Esophagus squamous epithelium (tissue), 4 donors: Measurements from ENCODE around the gene SRGAP1.

ENCODE experiments used
- CTCF ChIP-seq, 6 experiments: fragments of 450-650 bp in 4 of 6; fragments of 200-600 bp in 2 of 6; sonication (generic) in 2 of 6; IDR thresholded peaks; one replicate each; pipeline ENCODE4 v1.5.1; 2016 to 2019; ENCODE audit warnings: antibody characterized with exemption in 6 of 6, mild to moderate bottlenecking in 4 of 6, moderate library complexity in 4 of 6
- POLR2A ChIP-seq, 4 donors: fragments of 450-650 bp; IDR thresholded peaks; one replicate each; pipeline ENCODE4 v1.6.1; 2017; ENCODE audit warnings: antibody characterized with exemption in 4 of 4, mild to moderate bottlenecking in 4 of 4, moderate library complexity in 3 of 4

DNA sequence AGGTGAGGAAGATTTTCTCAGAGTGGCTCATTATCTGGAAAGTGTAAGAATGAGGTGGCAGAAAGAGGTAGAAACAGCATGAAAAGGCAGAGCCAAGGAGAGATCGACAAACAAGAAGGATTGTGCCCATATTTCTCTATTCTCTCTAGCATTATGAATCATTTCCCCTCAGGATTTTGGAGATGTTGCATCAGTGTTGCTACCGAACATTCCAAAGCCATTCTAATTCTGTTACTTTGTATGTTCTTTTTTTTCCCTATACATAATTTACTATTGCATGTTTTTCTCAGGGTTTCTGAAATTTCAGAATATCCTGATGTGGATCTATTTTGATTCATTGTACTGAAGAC is 316.2 kb downstream of the SRGAP1 start:
- no peak for TF ChIP-seq CTCF (IDR thresholded peaks at IDR 0.05)
- no peak for TF ChIP-seq POLR2A (IDR thresholded peaks at IDR 0.05)
